GM23338 (cell line): ENCODE data around the gene KCNT2. TPM values are rescaled to one million over a fixed set of nuclear protein-coding genes. Genes with fewer than 3 reads are reported as not detected.

Source experiments
- ATAC-seq: fragments of 200-7000 bp; cut with Tn5 transposase; 3 replicates; pipeline ENCODE4 v1.9.1; 2020
- DNase-seq: peaks from one replicate; pipeline ENCODE4 v3.0.0-alpha.2; 2015; ENCODE audit warnings: low spot score
- H2AFZ ChIP-seq: fragments of 200-600 bp; sonication (generic); 2 replicates; pipeline ENCODE4 v1.8.0; 2016; ENCODE audit warnings: antibody characterized with exemption, mild to moderate bottlenecking, moderate library complexity
- H3F3A ChIP-seq: fragments of 200-600 bp; sonication (generic); replicated peaks from 2 replicates; pipeline ENCODE4 v1.8.0; 2017; ENCODE audit warnings: antibody characterized with exemption, mixed run types, low read depth
- H3K27ac ChIP-seq: fragments of 200-600 bp; sonication (generic); 2 replicates; pipeline ENCODE4 v1.6.1; 2016; ENCODE audit warnings: low read depth
- H3K27me3 ChIP-seq: fragments of 200-600 bp; sonication (generic); 2 replicates; pipeline ENCODE4 v1.8.0; 2016; ENCODE audit warnings: mild to moderate bottlenecking, mixed run types, moderate library complexity; ENCODE audit not compliant: insufficient read depth
- H3K36me3 ChIP-seq: fragments of 200-600 bp; sonication (generic); 2 replicates; pipeline ENCODE4 v1.8.0; 2016; ENCODE audit warnings: mild to moderate bottlenecking; ENCODE audit not compliant: insufficient read depth
- H3K4me1 ChIP-seq: fragments of 200-600 bp; sonication (generic); 2 replicates; pipeline ENCODE4 v1.8.0; 2016; ENCODE audit warnings: mild to moderate bottlenecking, moderate library complexity; ENCODE audit not compliant: insufficient read depth
- H3K4me2 ChIP-seq: fragments of 200-600 bp; sonication (generic); 2 replicates; pipeline ENCODE4 v1.7.1; 2017; ENCODE audit warnings: mixed run types
- H3K4me3 ChIP-seq: fragments of 200-600 bp; sonication (generic); 2 replicates; pipeline ENCODE4 v1.6.1; 2016; ENCODE audit warnings: mixed run types
- H3K79me2 ChIP-seq: fragments of 200-600 bp; sonication (generic); replicated peaks from 2 replicates; pipeline ENCODE4 v1.8.0; 2017; ENCODE audit warnings: mild to moderate bottlenecking; ENCODE audit not compliant: insufficient read depth
- H3K9me2 ChIP-seq: fragments of 200-600 bp; sonication (generic); 2 replicates; pipeline ENCODE4 v1.8.0; 2017; ENCODE audit not compliant: insufficient read depth
- H4K20me1 ChIP-seq: fragments of 200-600 bp; sonication (generic); replicated peaks from 2 replicates; pipeline ENCODE4 v1.8.0; 2017; ENCODE audit warnings: mild to moderate bottlenecking; ENCODE audit not compliant: insufficient read depth
- H3K27ac Mint-ChIP-seq: 2 replicates; pipeline ENCODE4 v1.8.0; 2020; ENCODE audit warnings: inconsistent platforms, mild to moderate bottlenecking, moderate library complexity, mixed read lengths
- H3K27me3 Mint-ChIP-seq: 3 replicates; pipeline ENCODE4 v1.8.0; 2022; ENCODE audit warnings: low read depth, mild to moderate bottlenecking, moderate library complexity, mixed read lengths, inconsistent platforms; ENCODE audit not compliant: insufficient read depth, poor library complexity
- H3K36me3 Mint-ChIP-seq: 3 replicates; pipeline ENCODE4 v1.8.0; 2021; ENCODE audit warnings: low read depth, mild to moderate bottlenecking, inconsistent platforms, moderate library complexity, mixed read lengths
- H3K4me1 Mint-ChIP-seq: 3 replicates; pipeline ENCODE4 v1.8.0; 2020; ENCODE audit warnings: mild to moderate bottlenecking, inconsistent platforms, mixed read lengths
- H3K4me3 Mint-ChIP-seq: 3 replicates; pipeline ENCODE4 v1.8.0; 2021; ENCODE audit warnings: moderate library complexity, mild to moderate bottlenecking, inconsistent platforms, mixed read lengths
- H3K9me3 Mint-ChIP-seq: 3 replicates; pipeline ENCODE4 v1.8.0; 2020; ENCODE audit warnings: moderate library complexity, mild to moderate bottlenecking, inconsistent platforms, mixed read lengths
- EZH2phosphoT487 ChIP-seq: fragments of 200-600 bp; sonication (generic); IDR thresholded peaks from one replicate; pipeline ENCODE4 v1.8.1; 2018; ENCODE audit warnings: antibody characterized with exemption; ENCODE audit not compliant: unreplicated experiment
- JUNB ChIP-seq: IDR thresholded peaks from one replicate; pipeline ENCODE4 v1.6.1; 2016; ENCODE audit warnings: antibody characterized with exemption; ENCODE audit not compliant: unreplicated experiment
- STAT1 ChIP-seq: IDR thresholded peaks from one replicate; pipeline ENCODE4 v1.6.1; 2016; ENCODE audit warnings: antibody characterized with exemption; ENCODE audit not compliant: unreplicated experiment
- ZNF114 ChIP-seq: fragments of 250-450 bp; sonication (Bioruptor Pico); IDR thresholded peaks from 2 replicates; pipeline ENCODE4 v1.5.0; 2020; ENCODE audit warnings: mild to moderate bottlenecking, moderate library complexity
- ZNF331 ChIP-seq: fragments of 250-450 bp; sonication (Bioruptor Pico); IDR thresholded peaks from 2 replicates; pipeline ENCODE4 v1.5.0; 2020; ENCODE audit warnings: low read depth, mild to moderate bottlenecking, moderate library complexity
- polyA plus RNA-seq: library from polyadenylated mRNA; unstranded; fragments of >200 nt; fragmentation: Nextera tagmentation; extraction: Ambion mirVana; gene quantifications from 2 replicates; pipeline ENCODE4 v1.2.1, GENCODE V29; 2016
- total RNA-seq: library from RNA; depleted of rRNA; stranded (reverse); fragments of >200 nt; shearing (Covaris generic); gene quantifications from 2 replicates; pipeline ENCODE4 v1.2.3, GENCODE V29; 2014
- TF ChIP-seq, protein P1 (sequence below), 2 experiments: fragments of 200-600 bp in 1 of 2; sonication (generic) in 1 of 2; conservative IDR thresholded peaks; 2 replicates each; pipeline versions ENCODE4 v1.5.1 to v1.6.1; 2016 to 2017; ENCODE audit warnings: antibody characterized with exemption in 2 of 2, low read depth in 2 of 2, mild to moderate bottlenecking in 2 of 2, moderate library complexity in 1 of 2
- TF ChIP-seq, protein P2 (sequence below): fragments of 250-450 bp; sonication (Bioruptor Pico); IDR thresholded peaks from 2 replicates; pipeline ENCODE4 v1.5.0; 2020; ENCODE audit warnings: mild to moderate bottlenecking, moderate library complexity

Gene KCNT2
- total and polyA plus RNA-seq, 2 experiments from 2014 or later: 5.4 to 13.4 TPM

DNA sequence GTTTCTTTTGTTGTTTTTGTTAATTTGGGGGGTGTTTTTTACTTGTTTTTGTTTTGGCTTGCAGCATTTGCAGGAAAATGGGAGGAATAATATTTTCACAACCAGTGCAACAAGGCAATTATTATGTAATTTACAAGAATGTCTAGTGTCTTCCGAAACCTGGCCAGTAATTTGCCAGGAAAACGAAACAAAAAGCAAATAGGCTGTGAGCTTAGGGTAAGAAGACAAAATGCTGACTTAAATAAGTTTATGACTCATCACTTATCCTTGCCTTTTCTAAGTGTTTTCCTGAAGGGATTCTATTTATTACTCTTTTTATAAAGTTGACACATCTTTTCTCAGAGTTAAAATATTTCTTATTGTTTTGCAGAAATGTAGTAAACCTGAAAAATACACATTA lies 49.8 kb downstream of the KCNT2 start:
- Histone ChIP-seq H3K9me2 (no peaks in the 10 kb centered on the region), H3K27ac (no peak overlapping the region; the same call in 1 of the 2 replicates), H3K36me3 (no peaks in the 10 kb centered on the region), H4K20me1 (peaks cover 21% of the 10 kb centered on the region; the same call in 1 of the 2 replicates), H3K4me3 (peak overlapping the region; percentile 7; the same call in 1 of the 2 replicates), H2AFZ (no peak overlapping the region), H3K4me1 (peaks cover 37% of the 10 kb centered on the region), H3K27me3 (no peaks in the 10 kb centered on the region), H3F3A (no peaks in the 10 kb centered on the region), H3K4me2 (peak overlapping the region; percentile 56), H3K79me2 (peaks cover 67% of the 10 kb centered on the region)
- TF ChIP-seq STAT1 (no peak), ZNF331 (no peak), ZNF114 (CRISPR knock-in tag) (no peak), EZH2phosphoT487 (no peak), JUNB (no peak)
- TF ChIP-seq, protein P1, sequence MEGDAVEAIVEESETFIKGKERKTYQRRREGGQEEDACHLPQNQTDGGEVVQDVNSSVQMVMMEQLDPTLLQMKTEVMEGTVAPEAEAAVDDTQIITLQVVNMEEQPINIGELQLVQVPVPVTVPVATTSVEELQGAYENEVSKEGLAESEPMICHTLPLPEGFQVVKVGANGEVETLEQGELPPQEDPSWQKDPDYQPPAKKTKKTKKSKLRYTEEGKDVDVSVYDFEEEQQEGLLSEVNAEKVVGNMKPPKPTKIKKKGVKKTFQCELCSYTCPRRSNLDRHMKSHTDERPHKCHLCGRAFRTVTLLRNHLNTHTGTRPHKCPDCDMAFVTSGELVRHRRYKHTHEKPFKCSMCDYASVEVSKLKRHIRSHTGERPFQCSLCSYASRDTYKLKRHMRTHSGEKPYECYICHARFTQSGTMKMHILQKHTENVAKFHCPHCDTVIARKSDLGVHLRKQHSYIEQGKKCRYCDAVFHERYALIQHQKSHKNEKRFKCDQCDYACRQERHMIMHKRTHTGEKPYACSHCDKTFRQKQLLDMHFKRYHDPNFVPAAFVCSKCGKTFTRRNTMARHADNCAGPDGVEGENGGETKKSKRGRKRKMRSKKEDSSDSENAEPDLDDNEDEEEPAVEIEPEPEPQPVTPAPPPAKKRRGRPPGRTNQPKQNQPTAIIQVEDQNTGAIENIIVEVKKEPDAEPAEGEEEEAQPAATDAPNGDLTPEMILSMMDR (conservative IDR thresholded peaks at IDR 0.05; ENCODE audit: low read depth in 2 of 2): no peak
- TF ChIP-seq, protein P2, sequence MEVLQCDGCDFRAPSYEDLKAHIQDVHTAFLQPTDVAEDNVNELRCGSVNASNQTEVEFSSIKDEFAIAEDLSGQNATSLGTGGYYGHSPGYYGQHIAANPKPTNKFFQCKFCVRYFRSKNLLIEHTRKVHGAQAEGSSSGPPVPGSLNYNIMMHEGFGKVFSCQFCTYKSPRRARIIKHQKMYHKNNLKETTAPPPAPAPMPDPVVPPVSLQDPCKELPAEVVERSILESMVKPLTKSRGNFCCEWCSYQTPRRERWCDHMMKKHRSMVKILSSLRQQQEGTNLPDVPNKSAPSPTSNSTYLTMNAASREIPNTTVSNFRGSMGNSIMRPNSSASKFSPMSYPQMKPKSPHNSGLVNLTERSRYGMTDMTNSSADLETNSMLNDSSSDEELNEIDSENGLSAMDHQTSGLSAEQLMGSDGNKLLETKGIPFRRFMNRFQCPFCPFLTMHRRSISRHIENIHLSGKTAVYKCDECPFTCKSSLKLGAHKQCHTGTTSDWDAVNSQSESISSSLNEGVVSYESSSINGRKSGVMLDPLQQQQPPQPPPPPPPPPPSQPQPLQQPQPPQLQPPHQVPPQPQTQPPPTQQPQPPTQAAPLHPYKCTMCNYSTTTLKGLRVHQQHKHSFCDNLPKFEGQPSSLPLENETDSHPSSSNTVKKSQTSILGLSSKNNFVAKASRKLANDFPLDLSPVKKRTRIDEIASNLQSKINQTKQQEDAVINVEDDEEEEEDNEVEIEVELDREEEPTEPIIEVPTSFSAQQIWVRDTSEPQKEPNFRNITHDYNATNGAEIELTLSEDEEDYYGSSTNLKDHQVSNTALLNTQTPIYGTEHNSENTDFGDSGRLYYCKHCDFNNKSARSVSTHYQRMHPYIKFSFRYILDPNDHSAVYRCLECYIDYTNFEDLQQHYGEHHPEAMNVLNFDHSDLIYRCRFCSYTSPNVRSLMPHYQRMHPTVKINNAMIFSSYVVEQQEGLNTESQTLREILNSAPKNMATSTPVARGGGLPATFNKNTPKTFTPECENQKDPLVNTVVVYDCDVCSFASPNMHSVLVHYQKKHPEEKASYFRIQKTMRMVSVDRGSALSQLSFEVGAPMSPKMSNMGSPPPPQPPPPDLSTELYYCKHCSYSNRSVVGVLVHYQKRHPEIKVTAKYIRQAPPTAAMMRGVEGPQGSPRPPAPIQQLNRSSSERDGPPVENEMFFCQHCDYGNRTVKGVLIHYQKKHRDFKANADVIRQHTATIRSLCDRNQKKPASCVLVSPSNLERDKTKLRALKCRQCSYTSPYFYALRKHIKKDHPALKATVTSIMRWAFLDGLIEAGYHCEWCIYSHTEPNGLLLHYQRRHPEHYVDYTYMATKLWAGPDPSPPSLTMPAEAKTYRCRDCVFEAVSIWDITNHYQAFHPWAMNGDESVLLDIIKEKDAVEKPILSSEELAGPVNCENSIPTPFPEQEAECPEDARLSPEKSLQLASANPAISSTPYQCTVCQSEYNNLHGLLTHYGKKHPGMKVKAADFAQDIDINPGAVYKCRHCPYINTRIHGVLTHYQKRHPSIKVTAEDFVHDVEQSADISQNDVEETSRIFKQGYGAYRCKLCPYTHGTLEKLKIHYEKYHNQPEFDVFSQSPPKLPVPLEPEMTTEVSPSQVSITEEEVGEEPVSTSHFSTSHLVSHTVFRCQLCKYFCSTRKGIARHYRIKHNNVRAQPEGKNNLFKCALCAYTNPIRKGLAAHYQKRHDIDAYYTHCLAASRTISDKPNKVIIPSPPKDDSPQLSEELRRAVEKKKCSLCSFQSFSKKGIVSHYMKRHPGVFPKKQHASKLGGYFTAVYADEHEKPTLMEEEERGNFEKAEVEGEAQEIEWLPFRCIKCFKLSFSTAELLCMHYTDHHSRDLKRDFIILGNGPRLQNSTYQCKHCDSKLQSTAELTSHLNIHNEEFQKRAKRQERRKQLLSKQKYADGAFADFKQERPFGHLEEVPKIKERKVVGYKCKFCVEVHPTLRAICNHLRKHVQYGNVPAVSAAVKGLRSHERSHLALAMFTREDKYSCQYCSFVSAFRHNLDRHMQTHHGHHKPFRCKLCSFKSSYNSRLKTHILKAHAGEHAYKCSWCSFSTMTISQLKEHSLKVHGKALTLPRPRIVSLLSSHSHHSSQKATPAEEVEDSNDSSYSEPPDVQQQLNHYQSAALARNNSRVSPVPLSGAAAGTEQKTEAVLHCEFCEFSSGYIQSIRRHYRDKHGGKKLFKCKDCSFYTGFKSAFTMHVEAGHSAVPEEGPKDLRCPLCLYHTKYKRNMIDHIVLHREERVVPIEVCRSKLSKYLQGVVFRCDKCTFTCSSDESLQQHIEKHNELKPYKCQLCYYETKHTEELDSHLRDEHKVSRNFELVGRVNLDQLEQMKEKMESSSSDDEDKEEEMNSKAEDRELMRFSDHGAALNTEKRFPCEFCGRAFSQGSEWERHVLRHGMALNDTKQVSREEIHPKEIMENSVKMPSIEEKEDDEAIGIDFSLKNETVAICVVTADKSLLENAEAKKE (CRISPR knock-in tag): no peak
- H3K9me3 Mint-ChIP-seq: peaks cover 4% of the 10 kb centered on the region; the same call in 2 of the 3 replicates
- no peak overlapping the region for H3K27ac Mint-ChIP-seq
- no peak for DNase-seq
- no peak overlapping the region for H3K4me3 Mint-ChIP-seq
- peaks cover 37% of the 10 kb centered on the region for H3K4me1 Mint-ChIP-seq
- peaks cover 19% of the 10 kb centered on the region; the same call in 2 of the 3 replicates for H3K36me3 Mint-ChIP-seq
- ATAC-seq: no peak
- no peaks in the 10 kb centered on the region for H3K27me3 Mint-ChIP-seq
